H1 (cell line): ENCODE data around the gene CSF1.

Source experiments
- ATF2 ChIP-seq: IDR thresholded peaks from 2 replicates; pipeline ENCODE4 v1.6.1; 2012; ENCODE audit warnings: low read length, inconsistent platforms
- CBX5 ChIP-seq: fragments of 300-800, 300-1000 bp; sonication (generic); IDR thresholded peaks from 2 replicates; pipeline ENCODE4 v1.7.1; 2016; ENCODE audit warnings: antibody characterized with exemption, low read length, low read depth
- E2F6 ChIP-seq: IDR thresholded peaks from 2 replicates; pipeline ENCODE4 v1.6.1; 2012; ENCODE audit warnings: inconsistent platforms
- EGR1 ChIP-seq: IDR thresholded peaks from 2 replicates; pipeline ENCODE4 v1.6.1; 2011; ENCODE audit warnings: low read depth, low read length, borderline replicate concordance
- EP300 ChIP-seq, 2 experiments: IDR thresholded peaks; 1 replicate in 1 of 2; 2 replicates in 1 of 2; pipeline ENCODE4 v1.6.1; 2011 to 2012; ENCODE audit warnings: low read depth in 2 of 2, low read length in 2 of 2, mild to moderate bottlenecking in 2 of 2, borderline replicate concordance in 1 of 2, inconsistent platforms in 1 of 2, moderate library complexity in 1 of 2
- EZH2 ChIP-seq: fragments of 200-600 bp; sonication (generic); IDR thresholded peaks from 2 replicates; pipeline ENCODE4 v1.7.1; 2012; ENCODE audit warnings: low read depth, mild to moderate bottlenecking, moderate library complexity, low read length, inconsistent platforms; ENCODE audit not compliant: severe bottlenecking
- JUN ChIP-seq: IDR thresholded peaks from 2 replicates; pipeline ENCODE4 v1.6.1; 2011; ENCODE audit warnings: low read depth, mild to moderate bottlenecking, improper control_type of control experiment, low read length
- POLR2A ChIP-seq, 2 experiments: IDR thresholded peaks; 1 replicate in 1 of 2; 2 replicates in 1 of 2; pipeline ENCODE4 v1.6.1; 2011; ENCODE audit warnings: low read depth in 2 of 2, low read length in 2 of 2, mild to moderate bottlenecking in 2 of 2; ENCODE audit errors: control extremely low read depth in 1 of 2
- SAP30 ChIP-seq: fragments of 300-600 bp; sonication (generic); IDR thresholded peaks from 2 replicates; pipeline ENCODE4 v1.7.1; 2012; ENCODE audit warnings: low read length, moderate library complexity, mild to moderate bottlenecking, inconsistent platforms; ENCODE audit not compliant: insufficient read depth, insufficient replicate concordance
- SIX5 ChIP-seq: IDR thresholded peaks from 2 replicates; pipeline ENCODE4 v1.6.1; 2011; ENCODE audit warnings: mild to moderate bottlenecking, low read depth, low read length
- TAF1 ChIP-seq: IDR thresholded peaks from 2 replicates; pipeline ENCODE4 v1.6.1; 2011; ENCODE audit warnings: mild to moderate bottlenecking, low read depth, low read length
- TBP ChIP-seq: IDR thresholded peaks from 2 replicates; pipeline ENCODE4 v1.6.1; 2011; ENCODE audit warnings: low read depth, low read length, improper control_type of control experiment
- TF ChIP-seq, protein P1 (sequence below): IDR thresholded peaks from 2 replicates; pipeline ENCODE4 v1.6.1; 2012; ENCODE audit warnings: inconsistent platforms
- TF ChIP-seq, protein P2 (sequence below), 3 experiments: IDR thresholded peaks; 1 replicate in 2 of 3; 2 replicates in 1 of 3; pipeline versions ENCODE4 v1.5.1 to v1.6.1; 2011; ENCODE audit warnings: low read length in 3 of 3, mild to moderate bottlenecking in 3 of 3, inconsistent platforms in 2 of 3, low read depth in 1 of 3, moderate library complexity in 1 of 3; ENCODE audit not compliant: insufficient read depth in 1 of 3; ENCODE audit errors: control extremely low read depth in 1 of 3

DNA sequence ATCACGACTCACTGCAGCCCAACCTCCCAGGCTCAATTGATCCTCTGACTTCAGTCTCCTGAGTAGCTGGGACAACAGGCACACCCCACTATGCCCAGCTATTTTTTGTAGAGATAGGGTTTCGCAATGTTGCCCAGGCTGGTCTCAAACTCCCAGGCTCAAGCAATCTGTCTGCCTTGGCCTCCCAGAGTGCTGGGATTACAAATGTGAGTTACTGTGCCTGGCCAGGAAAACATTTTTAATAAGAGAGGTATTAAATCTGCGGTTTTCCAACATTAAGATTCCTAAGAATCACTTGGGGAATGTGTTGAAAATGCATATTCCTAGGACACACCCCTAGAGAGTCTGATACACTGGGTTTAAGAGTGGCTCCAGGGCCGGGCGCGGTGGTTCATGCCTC, 8.7 kb downstream of the CSF1 start:
- TF ChIP-seq, protein P1, sequence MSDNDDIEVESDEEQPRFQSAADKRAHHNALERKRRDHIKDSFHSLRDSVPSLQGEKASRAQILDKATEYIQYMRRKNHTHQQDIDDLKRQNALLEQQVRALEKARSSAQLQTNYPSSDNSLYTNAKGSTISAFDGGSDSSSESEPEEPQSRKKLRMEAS: no peak
- TF ChIP-seq, protein P2, sequence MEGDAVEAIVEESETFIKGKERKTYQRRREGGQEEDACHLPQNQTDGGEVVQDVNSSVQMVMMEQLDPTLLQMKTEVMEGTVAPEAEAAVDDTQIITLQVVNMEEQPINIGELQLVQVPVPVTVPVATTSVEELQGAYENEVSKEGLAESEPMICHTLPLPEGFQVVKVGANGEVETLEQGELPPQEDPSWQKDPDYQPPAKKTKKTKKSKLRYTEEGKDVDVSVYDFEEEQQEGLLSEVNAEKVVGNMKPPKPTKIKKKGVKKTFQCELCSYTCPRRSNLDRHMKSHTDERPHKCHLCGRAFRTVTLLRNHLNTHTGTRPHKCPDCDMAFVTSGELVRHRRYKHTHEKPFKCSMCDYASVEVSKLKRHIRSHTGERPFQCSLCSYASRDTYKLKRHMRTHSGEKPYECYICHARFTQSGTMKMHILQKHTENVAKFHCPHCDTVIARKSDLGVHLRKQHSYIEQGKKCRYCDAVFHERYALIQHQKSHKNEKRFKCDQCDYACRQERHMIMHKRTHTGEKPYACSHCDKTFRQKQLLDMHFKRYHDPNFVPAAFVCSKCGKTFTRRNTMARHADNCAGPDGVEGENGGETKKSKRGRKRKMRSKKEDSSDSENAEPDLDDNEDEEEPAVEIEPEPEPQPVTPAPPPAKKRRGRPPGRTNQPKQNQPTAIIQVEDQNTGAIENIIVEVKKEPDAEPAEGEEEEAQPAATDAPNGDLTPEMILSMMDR (IDR thresholded peaks at IDR 0.05; ENCODE audit: control extremely low read depth in 1 of 3, insufficient read depth in 1 of 3, low read depth in 1 of 3, low read length in 3 of 3): no peak
- TF ChIP-seq E2F6: no peak
- TF ChIP-seq JUN: no peak
- no peak for TF ChIP-seq CBX5
- no peak for TF ChIP-seq EP300 (IDR thresholded peaks at IDR 0.05; ENCODE audit: borderline replicate concordance in 1 of 2, low read depth in 2 of 2, low read length in 2 of 2)
- TF ChIP-seq EZH2: no peak
- TF ChIP-seq SIX5: no peak
- TF ChIP-seq SAP30: no peak
- no peak for TF ChIP-seq ATF2
- TF ChIP-seq POLR2A (IDR thresholded peaks at IDR 0.05; ENCODE audit: control extremely low read depth in 1 of 2, low read depth in 2 of 2, low read length in 2 of 2): no peak
- TF ChIP-seq TAF1: no peak
- TF ChIP-seq EGR1: no peak
- no peak for TF ChIP-seq TBP
